Measurements from ENCODE around the gene IGF2.

The IGF2 gene

GRCh38 chr11:2153581-2154194 lies 14.5 kb upstream of the IGF2 start:
- no peak for DNase-seq

- DNase-seq, result peak; percentile 82
These were observed 12.5 kb upstream of the IGF2 start for GRCh38 chr11:2151500-2152257.

DNA sequence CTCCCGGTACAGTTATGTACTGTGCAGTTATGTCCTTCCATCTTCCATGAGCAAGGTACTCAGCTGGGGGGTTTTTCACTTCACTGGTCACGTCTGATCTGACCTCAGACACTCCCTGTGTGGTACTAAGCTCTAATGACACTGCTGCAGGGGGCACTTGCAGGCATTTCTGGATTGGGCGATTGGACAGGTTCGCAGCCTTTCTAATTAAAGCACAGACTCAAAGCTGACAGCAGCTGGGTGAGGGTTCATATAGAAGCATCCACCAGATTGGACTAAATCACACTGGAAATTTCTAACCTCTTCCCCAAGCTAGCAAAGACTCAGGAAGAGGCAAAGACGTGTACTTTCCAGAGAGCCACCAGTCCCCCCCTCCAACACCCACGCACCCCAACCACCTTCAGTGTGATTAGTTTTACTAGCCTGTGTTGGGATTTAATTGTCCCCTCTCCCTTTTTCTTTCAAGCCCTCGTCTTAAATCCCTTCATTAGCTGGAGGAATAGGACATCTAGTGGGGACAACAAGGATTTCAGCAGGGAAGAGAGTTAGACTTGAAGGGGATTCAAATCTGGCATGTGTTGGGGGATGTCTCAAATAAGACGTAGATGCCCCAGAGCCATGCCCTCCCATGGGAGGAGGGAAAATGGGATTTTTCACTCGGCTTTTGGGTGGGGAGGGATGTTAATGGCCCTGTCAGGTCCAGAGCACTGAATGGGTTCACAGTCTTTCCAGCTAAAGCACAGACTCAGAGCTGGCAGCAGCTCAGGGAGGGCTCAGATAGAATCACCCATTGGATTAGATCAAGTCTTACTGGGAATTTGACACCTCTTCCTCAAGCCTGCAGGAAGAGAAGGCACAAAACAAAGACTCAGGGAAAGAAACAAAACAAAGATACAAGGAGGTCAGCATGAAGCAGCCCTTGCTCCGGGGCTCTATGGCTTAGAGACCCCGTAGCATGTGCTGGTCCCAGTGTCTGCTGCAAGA lies 11.0 kb upstream of the IGF2 start:
- no peak for DNase-seq

DNA sequence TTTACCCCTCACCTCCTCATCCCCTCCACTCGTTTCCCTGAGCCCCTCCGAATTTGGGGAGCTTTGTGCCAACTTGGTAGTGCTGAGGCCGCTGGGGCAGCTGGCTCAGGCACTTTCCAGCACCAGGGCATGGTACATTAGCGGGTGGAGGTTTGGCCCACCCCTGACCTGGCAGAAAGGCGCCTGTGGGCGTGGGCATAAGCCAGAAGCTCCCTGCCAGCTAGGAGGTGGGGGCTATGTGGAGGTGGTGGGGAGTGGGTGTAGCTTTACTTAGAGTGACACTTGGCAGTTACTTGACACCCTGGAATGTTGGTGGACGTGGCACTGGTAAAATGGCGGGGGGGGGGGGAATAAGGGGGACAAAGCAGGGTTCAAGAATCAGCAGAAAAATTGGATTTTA lies 10.3 kb upstream of the IGF2 start:
- DNase-seq, result no peak

DNA sequence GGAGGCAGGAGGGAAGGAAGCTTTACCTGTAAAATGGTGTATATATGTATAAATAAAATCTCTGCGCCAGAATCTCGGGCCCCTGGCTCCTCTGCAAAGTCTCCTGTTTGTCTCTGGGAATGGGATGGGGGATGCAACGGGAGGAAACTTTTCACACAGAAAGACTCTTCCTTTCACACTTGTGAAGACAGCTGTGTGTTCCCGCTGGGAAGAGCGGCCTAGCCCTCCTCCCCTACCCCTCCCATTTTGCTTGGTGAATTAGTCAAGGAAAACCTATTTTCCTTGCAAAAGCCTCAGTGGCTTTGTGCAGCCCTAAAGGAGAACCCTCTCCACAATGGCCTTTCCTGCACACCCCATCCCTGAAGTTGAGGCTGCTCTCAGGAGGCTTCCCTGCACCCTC lies 9.4 kb upstream of the IGF2 start:
- no peak for DNase-seq

- DNase-seq, result no peak
These were observed 8.2 kb upstream of the IGF2 start for GRCh38 chr11:2147391-2147790.

- DNase-seq, result no peak
These were observed 6.9 kb upstream of the IGF2 start for GRCh38 chr11:2146051-2146450.

GRCh38 chr11:2144544-2145248 lies 5.5 kb upstream of the IGF2 start:
- no peak for DNase-seq

- no peak for DNase-seq
These were observed 4.8 kb upstream of the IGF2 start for GRCh38 chr11:2143799-2144543.

GRCh38 chr11:2143477-2143798 lies 4.2 kb upstream of the IGF2 start:
- DNase-seq, result no peak

- DNase-seq, result no peak
These were observed 3.6 kb upstream of the IGF2 start for GRCh38 chr11:2142762-2143202.

GRCh38 chr11:2142300-2142759 lies 3.1 kb upstream of the IGF2 start:
- no peak for DNase-seq

DNA sequence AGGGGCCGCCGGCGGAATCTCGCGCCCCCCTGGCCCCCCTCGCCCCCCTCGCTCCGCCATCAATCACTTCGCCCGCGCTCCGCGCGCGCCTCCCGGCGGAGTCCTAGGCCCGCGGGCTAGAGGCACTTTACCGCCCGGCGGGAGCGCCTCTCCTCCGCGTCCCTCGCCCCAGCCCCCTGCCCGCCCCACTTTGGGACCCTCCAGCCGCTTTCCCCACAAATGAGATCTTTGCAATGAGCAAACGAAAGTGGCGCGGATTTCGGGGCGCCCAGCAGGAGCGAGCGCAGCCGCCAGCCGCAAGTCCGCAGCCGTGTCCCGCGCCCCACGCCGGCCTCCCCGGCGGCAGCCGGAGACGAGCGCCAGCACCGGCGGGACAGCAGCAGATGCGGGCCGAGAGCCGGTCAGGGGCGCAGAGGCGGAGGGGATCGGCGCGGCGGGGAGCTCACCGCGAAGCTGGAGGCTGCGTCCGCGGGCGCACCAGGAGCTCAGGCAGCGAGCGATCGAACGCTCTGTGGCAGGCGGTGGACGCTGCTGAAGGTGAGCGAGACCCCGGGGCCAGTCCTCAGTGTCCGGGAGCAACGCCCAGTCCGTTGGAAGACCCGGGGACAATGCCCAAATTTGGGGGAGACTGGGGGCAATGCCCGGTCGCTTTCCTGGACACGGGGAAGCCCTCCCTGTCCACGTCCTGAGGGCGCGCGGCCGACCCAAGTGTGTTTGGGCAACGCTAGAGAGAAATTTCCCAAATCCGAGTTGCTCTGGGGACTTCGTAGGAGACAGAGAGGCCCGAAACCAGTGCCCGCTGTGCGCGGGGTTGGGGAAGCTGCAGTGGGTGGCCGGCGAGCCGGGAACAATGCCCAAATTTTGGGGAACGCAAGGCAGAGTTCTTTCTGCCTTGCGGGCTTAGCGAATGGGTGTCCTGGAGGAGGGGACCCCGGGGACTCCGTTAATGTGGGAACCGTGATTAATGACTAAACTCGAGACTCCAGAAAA lies 1.5 kb upstream of the IGF2 start:
- DNase-seq, result no peak

GRCh38 chr11:2139621-2140337 lies 590 bp upstream of the IGF2 start:
- no peak for DNase-seq

DNA sequence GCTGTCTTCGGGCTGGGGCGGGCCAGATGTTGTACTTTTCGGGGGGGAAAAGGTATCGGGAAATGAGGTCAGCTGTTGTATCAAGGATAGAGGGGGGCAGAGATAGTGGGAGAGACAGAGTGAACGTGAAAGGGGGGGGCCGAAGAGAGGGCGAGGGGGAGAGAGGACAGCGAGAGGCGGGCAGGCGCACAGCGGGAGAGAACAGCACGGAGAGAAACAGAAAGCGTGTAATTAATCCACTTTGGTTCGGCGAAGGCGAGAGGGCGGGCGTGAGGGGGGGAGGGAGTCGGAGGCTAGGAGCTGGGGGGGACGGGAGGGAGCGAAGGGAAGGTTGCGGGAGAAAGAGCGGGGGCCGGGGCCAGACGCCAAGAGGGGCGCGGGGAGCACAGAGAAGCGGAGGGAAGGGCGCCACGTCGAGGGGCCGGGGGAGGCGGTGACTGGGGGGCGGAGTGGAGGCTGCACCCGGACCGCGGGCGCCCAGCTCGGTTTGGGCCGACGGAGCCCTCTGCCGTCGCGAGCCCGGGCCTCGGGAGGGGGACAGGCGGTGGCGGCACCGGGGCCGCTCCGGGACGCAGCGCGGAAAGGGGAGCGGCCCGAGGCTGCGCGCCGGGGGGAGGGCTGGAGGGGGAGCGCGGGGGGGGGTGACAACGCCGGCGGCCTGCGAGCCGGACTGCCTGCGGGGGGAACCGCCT lies 612 bp downstream of the IGF2 start:
- DNase-seq, result no peak

DNA sequence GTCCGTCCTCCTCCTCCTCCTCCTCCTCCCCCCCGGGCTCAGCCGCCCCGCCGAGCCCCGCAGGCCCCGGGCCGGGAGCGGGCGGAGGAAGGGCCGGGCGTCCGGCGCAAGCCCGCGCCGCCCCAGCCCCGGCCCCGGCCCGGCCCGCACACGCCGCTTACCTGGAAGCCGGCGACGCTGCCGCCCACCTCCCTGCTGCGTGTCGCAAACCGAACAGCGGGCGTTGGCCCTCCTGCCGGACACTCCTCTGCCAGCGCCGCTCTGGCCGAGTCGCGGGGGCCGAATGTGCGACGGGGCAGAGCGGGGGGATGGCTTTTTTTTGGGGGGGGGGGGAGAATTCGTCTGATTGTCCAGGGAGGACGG lies 1.1 kb downstream of the IGF2 start:
- DNase-seq, result no peak

DNA sequence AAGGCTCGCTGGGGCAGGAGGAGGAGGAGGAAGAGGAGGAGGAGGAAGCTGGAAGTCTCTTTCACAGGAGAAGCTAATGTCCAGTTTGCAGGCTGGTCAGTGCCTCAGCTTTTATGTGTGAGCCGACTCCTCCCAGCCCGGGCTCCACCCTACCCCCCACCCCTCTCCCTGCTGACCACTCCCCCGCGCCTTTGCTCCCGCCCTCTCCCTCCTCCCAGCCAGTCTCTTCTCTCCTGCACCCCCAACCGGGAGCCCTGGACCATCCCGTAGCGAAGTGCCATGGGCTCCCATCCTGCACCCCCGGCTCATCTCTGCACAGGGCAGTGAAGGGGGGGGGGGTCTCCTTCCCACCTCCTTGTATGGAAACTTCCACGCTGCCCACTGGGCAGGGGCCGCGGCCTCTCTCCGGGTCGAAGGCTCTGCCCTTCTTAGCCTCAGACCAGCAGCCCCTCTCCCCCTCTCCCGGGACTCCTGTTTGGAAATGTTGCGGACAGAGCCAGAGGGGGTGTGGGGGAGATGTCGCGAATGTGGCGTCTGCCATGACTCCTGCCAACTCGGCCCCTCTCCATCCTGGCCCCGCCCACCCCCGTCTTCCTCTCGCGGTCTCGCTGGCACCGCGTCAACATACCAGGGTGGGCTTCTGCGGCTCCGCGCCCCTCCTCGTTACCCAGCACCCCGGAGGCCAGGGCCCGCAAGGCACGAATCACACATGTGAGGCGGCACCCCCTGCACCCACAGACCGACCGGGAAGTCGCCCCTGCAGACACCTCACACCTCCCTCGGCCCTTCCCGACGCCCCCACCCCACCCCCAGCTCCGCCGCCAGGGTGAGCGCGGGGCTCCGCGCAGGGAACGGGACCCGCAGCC lies 1.8 kb downstream of the IGF2 start:
- no peak for DNase-seq

- DNase-seq, result no peak
These were observed 2.3 kb downstream of the IGF2 start for GRCh38 chr11:2136952-2137201.
